HEK293 (cell line): Measurements from ENCODE around the gene PLEKHA7.

ENCODE experiments used
- CTCF ChIA-PET: fragments of 350-600 bp; formaldehyde crosslinking; extraction: SDS; loops from one replicate; lab custom pipeline; 2021; ENCODE audit warnings: antibody characterized with exemption; lab: Yijun Ruan, JAX
- POLR2A ChIA-PET: fragments of 300-600 bp; formaldehyde crosslinking; extraction: SDS; loops from one replicate; lab custom pipeline; 2020; ENCODE audit warnings: antibody characterized with exemption, inconsistent platforms; lab: Yijun Ruan, JAX
- H3K27ac ChIP-seq: fragments of 200-500 bp; sonication (Bioruptor generic); 2 replicates; pipeline ENCODE4 v1.5.1; 2014; ENCODE audit warnings: low read depth, low read length, control low read depth, inconsistent platforms; ENCODE audit errors: extremely low read depth
- H3K36me3 ChIP-seq, 2 experiments: fragments of 200-500 bp in 1 of 2; sonication (Bioruptor generic) in 1 of 2; 1 replicate in 1 of 2; 2 replicates in 1 of 2; pipeline ENCODE4 v1.5.1; 2014 to 2017; ENCODE audit warnings: inconsistent platforms in 2 of 2, low read length in 2 of 2; ENCODE audit not compliant: control insufficient read depth in 2 of 2, insufficient read depth in 1 of 2
- H3K4me1 ChIP-seq: fragments of 200-500 bp; sonication (Bioruptor generic); 2 replicates; pipeline ENCODE4 v1.5.1; 2014; ENCODE audit warnings: mild to moderate bottlenecking, low read length, inconsistent platforms; ENCODE audit not compliant: control insufficient read depth, insufficient read depth
- H3K4me3 ChIP-seq: 2 replicates; pipeline ENCODE4 v1.5.1; 2011; ENCODE audit warnings: low read depth, mild to moderate bottlenecking, control low read depth, low read length, moderate library complexity
- H3K9me3 ChIP-seq: fragments of 200-500 bp; sonication (Bioruptor generic); 2 replicates; pipeline ENCODE4 v1.5.1; 2014; ENCODE audit warnings: low read depth, low read length, inconsistent platforms; ENCODE audit not compliant: control insufficient read depth, insufficient read depth
- HOXC10 ChIP-seq: sonication (generic); formaldehyde crosslinking; IDR thresholded peaks from 2 replicates; pipeline ENCODE4 v1.8.1; 2023; ENCODE audit warnings: mild to moderate bottlenecking, missing genetic modification reagents
- KLF7 ChIP-seq: fragments of 450-650 bp; formaldehyde crosslinking; IDR thresholded peaks from 2 replicates; pipeline ENCODE4 v1.5.1; 2016; ENCODE audit warnings: missing biosample characterization, missing genetic modification characterization, borderline replicate concordance
- MZF1 ChIP-seq: fragments of 450-650 bp; formaldehyde crosslinking; IDR thresholded peaks from 2 replicates; pipeline ENCODE4 v1.5.1; 2017; ENCODE audit warnings: missing biosample characterization, missing genetic modification characterization, borderline replicate concordance
- ZIC2 ChIP-seq: fragments of 450-650 bp; formaldehyde crosslinking; IDR thresholded peaks from 2 replicates; pipeline ENCODE4 v1.5.1; 2016; ENCODE audit warnings: missing biosample characterization, missing genetic modification characterization
- ZNF585B ChIP-seq: fragments of 450-650 bp; formaldehyde crosslinking; IDR thresholded peaks from 2 replicates; pipeline ENCODE4 v1.5.1; 2016; ENCODE audit warnings: missing biosample characterization, missing genetic modification characterization
- ZNF624 ChIP-seq: fragments of 450-650 bp; formaldehyde crosslinking; IDR thresholded peaks from 2 replicates; pipeline ENCODE4 v1.5.1; 2017; ENCODE audit warnings: missing biosample characterization, missing genetic modification characterization
- ZNF654 ChIP-seq: fragments of 450-650 bp; formaldehyde crosslinking; IDR thresholded peaks from 2 replicates; pipeline ENCODE4 v1.5.1; 2016; ENCODE audit warnings: low read depth, missing biosample characterization, missing genetic modification characterization
- ZNF658 ChIP-seq: fragments of 450-650 bp; formaldehyde crosslinking; IDR thresholded peaks from 2 replicates; pipeline ENCODE4; 2016; ENCODE audit warnings: missing biosample characterization, missing genetic modification characterization
- ZSCAN23 ChIP-seq: fragments of 450-650 bp; formaldehyde crosslinking; IDR thresholded peaks from 2 replicates; pipeline ENCODE4 v1.5.1; 2016; ENCODE audit warnings: missing biosample characterization, missing genetic modification characterization
- TF ChIP-seq, protein P1 (sequence below): fragments of 450-650 bp; formaldehyde crosslinking; IDR thresholded peaks from 2 replicates; pipeline ENCODE4 v1.5.1; 2017; ENCODE audit warnings: missing biosample characterization, missing genetic modification characterization
- TF ChIP-seq, protein P2 (sequence below): fragments of 450-650 bp; formaldehyde crosslinking; IDR thresholded peaks from 2 replicates; pipeline ENCODE4 v1.5.1; 2016; ENCODE audit warnings: missing biosample characterization, missing genetic modification characterization
- TF ChIP-seq, protein P3 (sequence below): fragments of 450-650 bp; formaldehyde crosslinking; IDR thresholded peaks from 2 replicates; pipeline ENCODE4 v1.5.1; 2016; ENCODE audit warnings: missing biosample characterization, missing genetic modification characterization
- TF ChIP-seq, protein P4 (sequence below): fragments of 450-650 bp; formaldehyde crosslinking; IDR thresholded peaks from 2 replicates; pipeline ENCODE4 v1.5.1; 2016; ENCODE audit warnings: missing biosample characterization, missing genetic modification characterization, low read depth

The PLEKHA7 gene

DNA sequence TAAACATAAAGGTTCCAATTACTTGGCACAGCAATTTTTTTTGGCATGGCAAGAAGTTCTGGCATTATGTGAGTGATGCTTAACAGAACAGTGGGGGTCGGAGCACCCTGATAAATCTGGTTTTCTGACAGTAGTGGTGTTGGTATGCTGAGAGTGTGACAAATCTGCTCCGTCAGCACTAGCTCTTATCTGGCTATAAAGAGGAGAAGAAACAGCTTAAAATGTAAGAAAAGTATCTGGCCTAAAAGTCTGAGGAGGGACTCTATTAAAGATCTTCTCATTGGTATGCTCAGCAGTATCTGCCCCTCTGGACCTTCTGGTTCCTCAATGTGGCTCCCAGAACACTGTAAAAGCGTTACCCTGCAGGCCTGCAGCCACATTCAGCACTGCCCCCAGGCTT lies 137.4 kb downstream of the PLEKHA7 start:
- ChIA-PET POLR2A (no interaction called here), CTCF (interaction anchor here (0.5 to 0.8 kb wide), 3 partner anchors 13 to 187 kb away, joined by 3 to 4 read pairs (median 3); no protein-coding TSS in a partner anchor)
- Histone ChIP-seq H3K9me3 (no peaks in the 10 kb centered on the region), H3K27ac (no peak overlapping the region), H3K4me1 (peaks cover 10% of the 10 kb centered on the region), H3K36me3 (no peaks in the 10 kb centered on the region), H3K4me3 (no peak overlapping the region)
- no peak for TF ChIP-seq ZIC2
- TF ChIP-seq ZNF585B (tag by site-specific recombination): no peak
- TF ChIP-seq ZSCAN23 (tag by site-specific recombination): no peak
- TF ChIP-seq ZNF658: no peak
- no peak for TF ChIP-seq ZNF624 (tag by site-specific recombination)
- TF ChIP-seq MZF1: no peak

DNA sequence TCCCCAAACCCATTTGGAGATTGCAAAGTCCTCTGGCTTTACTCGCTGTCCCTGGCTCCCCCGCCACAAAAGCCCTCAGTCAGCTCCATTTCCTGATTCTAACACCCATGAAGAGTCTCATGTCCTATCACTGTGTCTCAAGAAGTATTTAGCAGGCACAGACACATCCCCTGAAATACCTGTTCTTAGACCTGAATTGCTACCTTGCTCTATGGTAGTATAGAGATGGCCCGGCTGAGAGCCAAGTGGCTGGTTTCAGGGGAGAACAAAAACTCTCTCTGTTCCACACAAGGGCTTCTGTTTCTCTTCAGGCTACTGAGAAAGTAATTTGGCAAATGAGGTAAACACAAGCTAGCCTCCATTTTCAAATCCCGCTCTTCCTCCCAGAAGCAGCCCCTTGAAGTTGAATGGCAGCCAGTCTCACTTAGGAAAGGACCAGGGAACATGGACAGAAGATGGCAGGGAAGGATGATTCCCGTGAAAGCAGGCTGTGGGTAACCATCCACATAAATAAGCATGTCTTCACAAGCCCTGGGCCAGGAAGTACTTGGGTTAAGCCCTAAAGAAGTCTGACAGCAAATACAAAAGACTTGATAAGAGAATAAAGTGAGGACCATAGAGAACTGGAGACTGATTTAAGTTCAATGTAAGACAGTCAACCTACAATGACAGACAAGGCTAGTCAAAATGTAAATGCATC lies 138.0 kb downstream of the PLEKHA7 start:
- POLR2A ChIA-PET: no interaction called here
- H3K4me3 ChIP-seq: no peak overlapping the region
- no peaks in the 10 kb centered on the region for H3K36me3 ChIP-seq
- TF ChIP-seq, protein P1, sequence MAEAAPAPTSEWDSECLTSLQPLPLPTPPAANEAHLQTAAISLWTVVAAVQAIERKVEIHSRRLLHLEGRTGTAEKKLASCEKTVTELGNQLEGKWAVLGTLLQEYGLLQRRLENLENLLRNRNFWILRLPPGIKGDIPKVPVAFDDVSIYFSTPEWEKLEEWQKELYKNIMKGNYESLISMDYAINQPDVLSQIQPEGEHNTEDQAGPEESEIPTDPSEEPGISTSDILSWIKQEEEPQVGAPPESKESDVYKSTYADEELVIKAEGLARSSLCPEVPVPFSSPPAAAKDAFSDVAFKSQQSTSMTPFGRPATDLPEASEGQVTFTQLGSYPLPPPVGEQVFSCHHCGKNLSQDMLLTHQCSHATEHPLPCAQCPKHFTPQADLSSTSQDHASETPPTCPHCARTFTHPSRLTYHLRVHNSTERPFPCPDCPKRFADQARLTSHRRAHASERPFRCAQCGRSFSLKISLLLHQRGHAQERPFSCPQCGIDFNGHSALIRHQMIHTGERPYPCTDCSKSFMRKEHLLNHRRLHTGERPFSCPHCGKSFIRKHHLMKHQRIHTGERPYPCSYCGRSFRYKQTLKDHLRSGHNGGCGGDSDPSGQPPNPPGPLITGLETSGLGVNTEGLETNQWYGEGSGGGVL (tag by site-specific recombination): no peak
- TF ChIP-seq KLF7 (tag by site-specific recombination) (no peak), ZNF654 (tag by site-specific recombination) (no peak), HOXC10 (no peak)
- TF ChIP-seq, protein P2, sequence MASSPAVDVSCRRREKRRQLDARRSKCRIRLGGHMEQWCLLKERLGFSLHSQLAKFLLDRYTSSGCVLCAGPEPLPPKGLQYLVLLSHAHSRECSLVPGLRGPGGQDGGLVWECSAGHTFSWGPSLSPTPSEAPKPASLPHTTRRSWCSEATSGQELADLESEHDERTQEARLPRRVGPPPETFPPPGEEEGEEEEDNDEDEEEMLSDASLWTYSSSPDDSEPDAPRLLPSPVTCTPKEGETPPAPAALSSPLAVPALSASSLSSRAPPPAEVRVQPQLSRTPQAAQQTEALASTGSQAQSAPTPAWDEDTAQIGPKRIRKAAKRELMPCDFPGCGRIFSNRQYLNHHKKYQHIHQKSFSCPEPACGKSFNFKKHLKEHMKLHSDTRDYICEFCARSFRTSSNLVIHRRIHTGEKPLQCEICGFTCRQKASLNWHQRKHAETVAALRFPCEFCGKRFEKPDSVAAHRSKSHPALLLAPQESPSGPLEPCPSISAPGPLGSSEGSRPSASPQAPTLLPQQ (tag by site-specific recombination): no peak
- TF ChIP-seq, protein P3, sequence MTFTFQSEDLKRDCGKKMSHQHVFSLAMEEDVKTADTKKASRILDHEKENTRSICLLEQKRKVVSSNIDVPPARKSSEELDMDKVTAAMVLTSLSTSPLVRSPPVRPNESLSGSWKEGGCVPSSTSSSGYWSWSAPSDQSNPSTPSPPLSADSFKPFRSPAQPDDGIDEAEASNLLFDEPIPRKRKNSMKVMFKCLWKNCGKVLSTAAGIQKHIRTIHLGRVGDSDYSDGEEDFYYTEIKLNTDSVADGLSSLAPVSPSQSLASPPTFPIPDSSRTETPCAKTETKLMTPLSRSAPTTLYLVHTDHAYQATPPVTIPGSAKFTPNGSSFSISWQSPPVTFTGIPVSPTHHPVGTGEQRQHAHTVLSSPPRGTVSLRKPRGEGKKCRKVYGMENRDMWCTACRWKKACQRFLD (tag by site-specific recombination): no peak
- TF ChIP-seq, protein P4, sequence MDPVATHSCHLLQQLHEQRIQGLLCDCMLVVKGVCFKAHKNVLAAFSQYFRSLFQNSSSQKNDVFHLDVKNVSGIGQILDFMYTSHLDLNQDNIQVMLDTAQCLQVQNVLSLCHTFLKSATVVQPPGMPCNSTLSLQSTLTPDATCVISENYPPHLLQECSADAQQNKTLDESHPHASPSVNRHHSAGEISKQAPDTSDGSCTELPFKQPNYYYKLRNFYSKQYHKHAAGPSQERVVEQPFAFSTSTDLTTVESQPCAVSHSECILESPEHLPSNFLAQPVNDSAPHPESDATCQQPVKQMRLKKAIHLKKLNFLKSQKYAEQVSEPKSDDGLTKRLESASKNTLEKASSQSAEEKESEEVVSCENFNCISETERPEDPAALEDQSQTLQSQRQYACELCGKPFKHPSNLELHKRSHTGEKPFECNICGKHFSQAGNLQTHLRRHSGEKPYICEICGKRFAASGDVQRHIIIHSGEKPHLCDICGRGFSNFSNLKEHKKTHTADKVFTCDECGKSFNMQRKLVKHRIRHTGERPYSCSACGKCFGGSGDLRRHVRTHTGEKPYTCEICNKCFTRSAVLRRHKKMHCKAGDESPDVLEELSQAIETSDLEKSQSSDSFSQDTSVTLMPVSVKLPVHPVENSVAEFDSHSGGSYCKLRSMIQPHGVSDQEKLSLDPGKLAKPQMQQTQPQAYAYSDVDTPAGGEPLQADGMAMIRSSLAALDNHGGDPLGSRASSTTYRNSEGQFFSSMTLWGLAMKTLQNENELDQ (tag by site-specific recombination): no peak
- CTCF ChIA-PET: interaction anchor here (0.5 to 0.8 kb wide), 2 partner anchors 13 to 188 kb away, joined by 3 to 4 read pairs; no protein-coding TSS in a partner anchor
- H3K27ac ChIP-seq: no peak overlapping the region
- H3K4me1 ChIP-seq: peaks cover 10% of the 10 kb centered on the region
- no peaks in the 10 kb centered on the region for H3K9me3 ChIP-seq
